ENCODE data around the gene UBASH3B. TPM values are rescaled to one million over a fixed set of nuclear protein-coding genes. Genes with fewer than 3 reads are reported as not detected.
A peak's percentile ranks its signal among the peaks of the same experiment; 100 is the strongest.

The UBASH3B gene
- total and polyA plus RNA-seq, 2 experiments from 2014 or later, result 5.1 to 11.1 TPM

DNA sequence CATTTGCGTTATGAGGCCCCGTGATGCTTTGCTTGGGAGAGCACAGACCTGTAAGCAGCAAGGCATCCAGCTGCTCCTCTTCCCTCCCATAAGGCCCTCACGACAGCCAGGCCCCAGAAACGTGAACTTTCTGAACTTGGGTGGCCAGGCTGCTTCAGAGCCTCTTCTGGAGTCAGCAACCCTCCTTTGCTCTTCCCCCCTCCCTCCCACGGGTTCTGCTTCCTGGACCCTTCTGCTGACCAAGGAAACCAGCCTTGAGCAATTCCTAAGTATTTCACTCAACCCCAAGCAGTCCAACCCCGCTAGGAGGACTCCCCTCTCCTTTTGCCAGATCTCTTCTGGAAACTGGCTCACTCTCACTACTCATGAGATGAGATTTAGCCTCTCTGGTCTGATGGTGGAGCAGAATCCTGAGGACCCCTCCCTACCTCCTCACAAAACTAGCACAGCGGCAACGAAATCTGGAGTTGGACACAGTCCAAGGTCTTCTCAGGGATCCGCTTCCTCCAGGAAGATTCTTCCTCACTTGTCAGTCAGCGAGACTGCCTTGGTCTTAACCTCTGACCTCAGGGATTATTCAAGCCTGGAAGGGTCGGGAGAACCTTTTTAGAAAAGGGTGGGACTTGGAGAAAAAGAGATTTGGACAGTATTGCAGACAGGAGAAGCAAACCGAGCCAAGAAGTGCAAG, 86.2 kb downstream of the UBASH3B start:
- no peaks in the 10 kb centered on the region for H3K27me3 ChIP-seq
- H3K4me2 ChIP-seq, result peak overlapping the region; percentile 16
- no peak overlapping the region for H3K4me3 ChIP-seq
- no peak for DNase-seq (ENCODE audit: low spot score)
- 58% methylated on average over 12 of the region's 12 CpGs for WGBS (ENCODE audit: low lambda C conversion rate, missing lambda C conversion rate)
- no peak overlapping the region for H2AFZ ChIP-seq
- no peaks in the 10 kb centered on the region for H4K20me1 ChIP-seq (ENCODE audit: insufficient read depth, poor library complexity, severe bottlenecking)
- peak overlapping the region; percentile 45 for H3K27ac ChIP-seq
- H3K9me2 ChIP-seq (replicated peaks; ENCODE audit: insufficient read depth), result no peaks in the 10 kb centered on the region
- H3K4me1 ChIP-seq (ENCODE audit: insufficient read depth), result no peaks in the 10 kb centered on the region
- no peaks in the 10 kb centered on the region for H3K9me3 ChIP-seq (ENCODE audit: low read depth)
- no peaks in the 10 kb centered on the region for H3K36me3 ChIP-seq (replicated peaks; ENCODE audit: insufficient read depth, low read depth)
- no peak for TF ChIP-seq CTCF (IDR thresholded peaks at IDR 0.05; ENCODE audit: poor library complexity)
- TF ChIP-seq EZH2 (IDR thresholded peaks at IDR 0.05; ENCODE audit: borderline replicate concordance), result no peak
- TF ChIP-seq EZH2phosphoT487 (IDR thresholded peaks at IDR 0.05; ENCODE audit: low read depth, severe bottlenecking, unreplicated experiment), result no peak
- H3K79me2 ChIP-seq, result no peaks in the 10 kb centered on the region

DNA sequence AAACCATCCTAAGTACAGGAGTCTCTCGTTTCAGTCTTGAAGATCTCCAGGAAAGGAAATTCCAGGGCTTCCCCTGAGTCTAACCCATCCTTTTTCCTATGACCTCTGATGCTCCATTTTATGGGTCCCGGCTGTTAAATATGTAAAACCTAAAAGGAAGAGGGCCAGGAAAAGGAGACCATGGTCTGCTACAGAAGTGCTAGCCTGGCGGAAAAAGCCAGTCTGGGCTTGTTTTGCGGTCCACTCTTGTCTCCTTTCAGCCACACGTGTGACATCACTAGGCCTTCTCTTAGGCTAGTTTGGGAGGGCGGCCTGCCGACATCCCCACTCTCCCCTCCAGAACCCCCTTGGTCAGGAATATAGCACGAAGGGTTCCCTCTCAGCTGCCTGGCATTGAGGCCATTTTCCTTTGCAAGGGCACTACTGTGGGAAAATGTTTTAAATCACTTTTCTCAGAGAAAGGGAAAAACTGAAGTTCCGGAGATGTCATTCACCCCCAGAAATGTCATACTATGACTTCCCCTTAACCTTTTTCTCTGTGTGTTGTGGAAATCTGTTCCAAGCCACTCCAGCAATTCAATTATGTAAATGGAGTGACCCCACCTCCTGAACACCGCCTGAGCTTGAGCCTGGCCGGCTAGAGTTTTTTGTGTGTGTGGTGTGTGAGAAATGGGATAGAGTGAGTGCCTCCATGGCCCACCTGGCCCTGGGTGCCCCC, 86.9 kb downstream of the UBASH3B start:
- H2AFZ ChIP-seq, result no peak overlapping the region
- DNase-seq (ENCODE audit: low spot score), result no peak
- H3K27me3 ChIP-seq, result no peaks in the 10 kb centered on the region
- H3K4me1 ChIP-seq (ENCODE audit: insufficient read depth), result no peaks in the 10 kb centered on the region
- H4K20me1 ChIP-seq (ENCODE audit: insufficient read depth, poor library complexity, severe bottlenecking), result no peaks in the 10 kb centered on the region
- no peaks in the 10 kb centered on the region for H3K9me2 ChIP-seq (replicated peaks; ENCODE audit: insufficient read depth)
- no peaks in the 10 kb centered on the region for H3K36me3 ChIP-seq (replicated peaks; ENCODE audit: insufficient read depth, low read depth)
- no peaks in the 10 kb centered on the region for H3K9me3 ChIP-seq (ENCODE audit: low read depth)
- no peak overlapping the region for H3K4me2 ChIP-seq
- no peak overlapping the region for H3K4me3 ChIP-seq
- 87% methylated on average over 11 of the region's 11 CpGs for WGBS (ENCODE audit: low lambda C conversion rate, missing lambda C conversion rate)
- peak overlapping the region; percentile 45 for H3K27ac ChIP-seq
- no peaks in the 10 kb centered on the region for H3K79me2 ChIP-seq
- no peak for TF ChIP-seq EZH2phosphoT487 (IDR thresholded peaks at IDR 0.05; ENCODE audit: low read depth, severe bottlenecking, unreplicated experiment)
- no peak for TF ChIP-seq CTCF (IDR thresholded peaks at IDR 0.05; ENCODE audit: poor library complexity)
- TF ChIP-seq EZH2 (IDR thresholded peaks at IDR 0.05; ENCODE audit: borderline replicate concordance), result no peak

DNA sequence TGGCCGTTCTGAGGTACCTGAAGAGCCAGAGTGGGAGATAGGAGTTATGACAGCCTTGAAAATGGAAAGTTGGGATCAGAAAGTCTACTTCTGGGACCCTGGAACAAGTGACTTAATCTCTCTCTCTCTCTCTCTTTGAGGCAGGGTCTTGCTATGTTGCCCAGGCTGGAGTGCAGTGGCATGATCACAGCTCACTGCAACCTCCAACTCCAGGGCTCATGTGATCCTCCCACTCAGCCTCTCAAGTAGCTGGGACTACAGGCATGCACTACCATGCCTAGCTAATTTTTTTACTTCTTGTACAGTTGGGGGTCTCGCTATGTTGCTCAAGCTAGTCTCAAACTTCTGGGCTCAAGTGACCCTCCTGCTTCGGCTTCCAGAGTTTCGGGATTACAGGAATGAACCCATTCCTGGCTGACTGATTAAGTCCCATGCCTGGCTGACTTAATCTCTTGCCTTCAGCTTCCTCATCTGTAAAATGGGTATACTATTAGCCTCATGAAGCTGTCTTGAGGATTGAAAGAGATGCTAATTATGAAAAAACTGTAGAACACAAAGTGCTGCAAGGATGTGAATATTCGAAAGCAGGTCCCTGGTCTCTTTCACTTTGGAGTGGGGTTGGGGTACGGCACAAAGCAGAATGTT, 87.7 kb downstream of the UBASH3B start:
- TF ChIP-seq CTCF (IDR thresholded peaks at IDR 0.05; ENCODE audit: poor library complexity) (no peak), EZH2phosphoT487 (IDR thresholded peaks at IDR 0.05; ENCODE audit: low read depth, severe bottlenecking, unreplicated experiment) (no peak), EZH2 (IDR thresholded peaks at IDR 0.05; ENCODE audit: borderline replicate concordance) (no peak)
- Histone ChIP-seq H3K9me2 (replicated peaks; ENCODE audit: insufficient read depth) (no peaks in the 10 kb centered on the region), H3K36me3 (replicated peaks; ENCODE audit: insufficient read depth, low read depth) (no peaks in the 10 kb centered on the region), H3K27me3 (no peaks in the 10 kb centered on the region), H3K4me1 (ENCODE audit: insufficient read depth) (peaks cover 7% of the 10 kb centered on the region), H4K20me1 (ENCODE audit: insufficient read depth, poor library complexity, severe bottlenecking) (no peaks in the 10 kb centered on the region), H2AFZ (no peak overlapping the region), H3K4me3 (no peak overlapping the region), H3K79me2 (no peaks in the 10 kb centered on the region), H3K9me3 (ENCODE audit: low read depth) (no peaks in the 10 kb centered on the region), H3K4me2 (no peak overlapping the region), H3K27ac (no peak overlapping the region)
- WGBS (ENCODE audit: low lambda C conversion rate, missing lambda C conversion rate), result 96% methylated on average over 6 of the region's 6 CpGs
- no peak for DNase-seq (ENCODE audit: low spot score)
